Activated CD8-positive, alpha-beta memory T cell treated with anti-CD3 and anti-CD28 coated beads, Interleukin-2, amount 50 U/mL, for 24 hours (primary cell): ENCODE results near the gene WNT5B.

Experiments used
- DNase-seq: peaks from one replicate; pipeline ENCODE4 v3.0.0-alpha.2; 2020; ENCODE audit errors: extremely low read depth

WNT5B gene

DNA sequence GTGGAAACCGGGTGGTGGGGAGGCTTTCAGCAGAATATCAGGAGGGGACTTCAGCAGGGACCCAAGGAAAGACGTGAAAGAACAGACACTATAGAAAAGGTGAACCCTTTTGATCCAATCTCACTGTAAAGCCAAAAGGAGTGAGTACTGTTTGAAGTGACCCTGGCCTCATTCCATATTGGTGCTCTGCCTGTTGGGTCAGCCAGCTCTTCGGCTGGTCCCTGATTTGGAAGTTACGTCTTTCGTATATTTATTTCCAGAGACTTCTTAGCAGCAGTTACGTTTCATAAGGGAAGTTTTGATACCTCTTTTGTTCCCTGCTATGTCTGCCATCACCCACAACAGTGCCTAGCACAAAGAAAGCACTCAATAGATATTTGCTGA lies 21.9 kb downstream of the WNT5B start:
- DNase-seq = no peak

DNA sequence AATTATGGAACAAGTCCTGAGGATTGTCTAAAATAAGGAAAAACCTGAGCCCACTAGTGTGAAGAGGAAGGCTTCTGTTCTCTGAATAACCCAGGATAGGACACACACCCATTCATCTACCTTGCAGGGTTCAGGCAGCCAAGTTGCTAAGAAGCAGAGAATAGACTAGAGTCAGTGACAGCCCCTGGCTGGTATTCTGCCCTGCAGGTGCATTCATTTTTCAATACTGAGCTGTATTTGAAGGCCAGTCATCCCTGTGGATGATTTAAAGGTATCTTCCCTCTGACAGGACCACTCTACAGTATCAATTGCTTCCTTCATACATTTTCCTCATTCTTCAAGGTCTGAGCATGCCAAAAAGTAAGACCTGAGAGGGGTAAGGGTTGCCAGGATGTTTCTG lies 22.9 kb downstream of the WNT5B start:
- no peak for DNase-seq

- no peak for DNase-seq
Measured at GRCh38 chr12:1655225-1655788, 26.3 kb downstream of the WNT5B start.

GRCh38 chr12:1656902-1657301 lies 27.9 kb downstream of the WNT5B start:
- DNase-seq = no peak

GRCh38 chr12:1657688-1658087 lies 28.7 kb downstream of the WNT5B start:
- DNase-seq = no peak

GRCh38 chr12:1660304-1661187 lies 31.5 kb downstream of the WNT5B start:
- DNase-seq = peak; percentile 14

DNA sequence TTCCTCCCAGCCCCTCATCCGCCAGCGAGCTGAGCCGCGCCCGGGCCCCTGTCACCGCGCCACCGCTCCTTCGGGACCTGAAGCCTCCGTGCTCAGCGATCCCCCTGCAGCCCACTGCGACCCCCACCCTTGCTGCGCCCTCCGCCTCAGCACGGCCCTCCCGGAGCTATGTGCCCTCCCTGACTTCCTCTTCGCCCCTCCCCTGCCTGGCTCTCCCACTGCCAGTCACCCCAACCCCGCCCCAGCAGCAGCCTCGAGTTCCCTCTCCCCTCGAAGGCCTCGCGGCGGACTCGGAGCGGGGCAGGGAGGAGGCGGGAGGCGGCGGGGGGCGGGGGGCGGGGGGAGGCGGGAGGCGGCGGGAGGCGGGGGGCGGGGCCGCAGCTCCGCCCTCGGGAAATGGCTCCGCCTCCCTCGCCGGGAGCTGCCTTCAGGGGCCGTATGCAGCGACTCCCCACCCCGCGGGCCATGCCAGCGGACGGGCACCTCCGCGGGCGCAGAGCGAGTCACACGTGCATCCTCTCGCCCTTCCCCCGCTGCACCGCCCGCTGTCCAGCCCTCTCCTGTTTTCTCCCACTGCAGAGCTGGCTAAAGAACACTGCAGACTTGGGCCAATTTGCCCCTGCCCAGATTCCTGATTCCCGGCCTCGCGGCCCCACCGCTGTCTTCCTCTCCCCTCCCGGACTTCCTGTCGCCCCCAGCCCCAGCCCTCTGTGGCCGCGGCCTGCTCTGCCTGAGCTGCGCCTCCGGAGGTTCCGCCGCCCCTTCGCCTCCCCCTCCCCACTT lies 32.7 kb downstream of the WNT5B start:
- peak; percentile 49 for DNase-seq

- no peak for DNase-seq
Measured at GRCh38 chr12:1662761-1663439, 33.9 kb downstream of the WNT5B start.

DNA sequence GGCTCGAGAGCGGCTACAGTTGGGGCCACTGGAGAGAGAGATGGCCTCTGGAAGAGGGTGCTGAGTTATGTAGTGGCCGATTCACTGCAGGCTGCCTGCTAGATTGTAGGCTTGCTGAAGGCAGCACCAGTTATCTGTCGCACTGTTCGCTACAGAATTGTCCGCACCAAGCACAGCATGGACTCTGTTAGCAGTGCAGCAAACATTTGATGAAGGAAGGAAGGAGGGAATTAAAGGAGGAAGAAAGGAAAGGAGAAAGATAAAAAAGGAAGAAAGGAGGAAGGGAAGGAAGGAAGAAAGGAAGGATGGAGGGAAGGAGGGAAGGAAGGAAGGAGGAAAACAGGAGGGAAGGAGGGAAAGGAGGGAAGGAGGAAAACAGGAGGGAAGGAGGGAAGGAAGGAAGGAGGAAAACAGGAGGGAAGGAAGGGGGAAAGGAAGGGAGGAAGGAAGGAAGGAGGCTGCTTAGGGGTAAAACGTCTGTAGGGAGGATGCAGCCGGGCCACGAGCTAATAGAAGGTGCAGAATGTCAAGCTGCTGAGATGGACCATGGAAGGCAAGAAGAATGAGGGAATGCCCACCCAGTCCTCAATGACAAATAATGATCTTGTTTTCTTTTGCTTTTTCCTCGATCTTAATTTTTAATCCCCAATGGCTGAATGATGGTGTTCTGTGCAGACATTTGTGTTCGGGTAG lies 34.6 kb downstream of the WNT5B start:
- no peak for DNase-seq

- DNase-seq = no peak
Measured at GRCh38 chr12:1665366-1665765, 36.3 kb downstream of the WNT5B start.

DNA sequence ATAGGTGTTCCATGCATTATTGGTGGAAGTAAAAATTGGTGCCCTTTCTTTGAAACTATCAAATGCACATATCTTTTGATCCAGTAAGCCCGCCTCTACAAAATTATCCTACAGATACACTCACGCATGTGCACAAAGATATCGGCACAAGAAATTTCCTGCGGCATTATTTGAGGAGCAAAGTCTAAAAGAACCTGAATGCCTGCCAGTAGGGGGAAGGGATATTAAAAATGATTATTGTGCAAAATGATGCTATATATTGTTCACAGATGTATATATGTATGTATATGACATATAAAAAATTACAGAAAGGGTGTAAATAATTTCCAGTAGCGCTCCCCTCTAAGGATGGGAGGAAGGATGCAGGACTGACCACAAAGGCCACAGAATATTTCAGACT lies 37.2 kb downstream of the WNT5B start:
- no peak for DNase-seq

DNA sequence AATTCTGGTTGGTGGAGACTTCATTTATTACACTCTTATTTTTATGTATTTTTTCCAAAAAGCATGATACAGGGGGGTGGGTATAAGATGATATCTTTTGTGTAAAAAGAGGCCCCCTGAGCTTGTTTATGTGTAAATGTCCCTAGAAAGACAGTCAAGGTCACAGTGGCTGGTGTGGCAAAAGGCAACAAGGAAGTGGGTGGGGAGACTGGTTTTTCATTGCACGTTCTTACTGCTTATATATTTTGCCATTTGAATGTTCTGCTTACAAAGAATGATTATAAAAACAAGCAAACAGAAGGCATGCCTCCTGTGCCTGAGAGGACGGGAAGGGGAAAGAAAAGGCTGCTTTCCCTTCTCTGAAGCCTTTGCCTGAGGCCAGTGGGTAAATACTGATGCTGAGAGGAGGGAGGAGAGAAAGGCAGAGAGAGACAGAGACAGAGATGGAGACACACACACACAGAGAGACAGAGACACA lies 37.7 kb downstream of the WNT5B start:
- no peak for DNase-seq

GRCh38 chr12:1668833-1669543 lies 40.0 kb downstream of the WNT5B start:
- no peak for DNase-seq

- DNase-seq = no peak
Measured at GRCh38 chr12:1670358-1671268, 41.6 kb downstream of the WNT5B start.

- DNase-seq = no peak
Measured at GRCh38 chr12:1676043-1676442, 47.0 kb downstream of the WNT5B start.

DNA sequence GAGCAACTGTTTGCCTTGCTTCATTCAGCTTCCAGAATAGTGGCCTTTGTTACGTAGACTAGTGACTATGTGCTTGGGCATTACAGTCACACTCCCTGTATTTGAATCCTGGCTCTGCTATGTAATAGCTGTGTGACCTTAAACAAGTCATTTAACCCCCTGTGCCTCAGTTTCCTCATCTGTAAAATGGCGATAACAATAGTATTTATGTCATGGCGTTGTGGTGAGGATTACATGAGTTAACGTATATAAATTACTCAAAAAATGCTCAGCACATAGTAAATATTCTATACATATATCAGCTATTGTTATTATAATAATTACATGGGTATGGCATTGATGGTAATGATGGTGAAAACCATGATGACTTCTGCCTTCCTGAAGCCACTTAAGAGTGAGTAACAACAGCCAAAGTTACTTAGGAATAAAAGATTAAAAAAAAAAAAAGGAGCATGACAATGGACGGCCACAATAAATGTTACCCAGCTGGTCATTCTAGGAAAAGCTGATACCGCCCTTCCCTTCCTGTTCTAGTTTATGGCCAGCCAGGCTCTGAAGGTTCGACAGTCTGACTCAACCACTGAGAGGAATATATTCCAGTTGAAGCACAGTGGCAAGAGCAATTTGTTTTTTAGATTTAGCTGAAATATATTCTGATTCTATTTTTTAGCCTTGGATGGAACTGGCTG lies 51.9 kb downstream of the WNT5B start:
- no peak for DNase-seq

DNA sequence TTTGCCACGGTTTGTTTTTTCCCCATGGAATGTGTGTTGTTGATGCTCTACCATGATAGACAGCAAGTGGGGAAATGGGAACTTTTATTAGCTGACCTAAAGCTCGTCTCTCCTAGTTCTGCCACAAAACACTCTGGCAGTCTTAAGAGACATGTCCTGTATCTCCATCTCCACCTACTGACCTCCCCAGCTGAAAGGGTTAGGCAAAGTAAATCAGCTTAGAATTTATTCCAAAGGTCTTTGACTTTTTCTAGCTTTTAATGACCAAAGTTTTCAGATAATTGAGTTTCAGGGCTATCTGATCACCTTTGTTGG lies 52.4 kb downstream of the WNT5B start:
- DNase-seq = no peak

GRCh38 chr12:1688086-1688710 lies 59.2 kb downstream of the WNT5B start:
- DNase-seq = no peak
